ENCODE measurements around the gene TMX4.
A peak's percentile ranks its signal among the peaks of the same experiment; 100 is the strongest.

Gene TMX4, protein sequence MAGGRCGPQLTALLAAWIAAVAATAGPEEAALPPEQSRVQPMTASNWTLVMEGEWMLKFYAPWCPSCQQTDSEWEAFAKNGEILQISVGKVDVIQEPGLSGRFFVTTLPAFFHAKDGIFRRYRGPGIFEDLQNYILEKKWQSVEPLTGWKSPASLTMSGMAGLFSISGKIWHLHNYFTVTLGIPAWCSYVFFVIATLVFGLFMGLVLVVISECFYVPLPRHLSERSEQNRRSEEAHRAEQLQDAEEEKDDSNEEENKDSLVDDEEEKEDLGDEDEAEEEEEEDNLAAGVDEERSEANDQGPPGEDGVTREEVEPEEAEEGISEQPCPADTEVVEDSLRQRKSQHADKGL

DNA sequence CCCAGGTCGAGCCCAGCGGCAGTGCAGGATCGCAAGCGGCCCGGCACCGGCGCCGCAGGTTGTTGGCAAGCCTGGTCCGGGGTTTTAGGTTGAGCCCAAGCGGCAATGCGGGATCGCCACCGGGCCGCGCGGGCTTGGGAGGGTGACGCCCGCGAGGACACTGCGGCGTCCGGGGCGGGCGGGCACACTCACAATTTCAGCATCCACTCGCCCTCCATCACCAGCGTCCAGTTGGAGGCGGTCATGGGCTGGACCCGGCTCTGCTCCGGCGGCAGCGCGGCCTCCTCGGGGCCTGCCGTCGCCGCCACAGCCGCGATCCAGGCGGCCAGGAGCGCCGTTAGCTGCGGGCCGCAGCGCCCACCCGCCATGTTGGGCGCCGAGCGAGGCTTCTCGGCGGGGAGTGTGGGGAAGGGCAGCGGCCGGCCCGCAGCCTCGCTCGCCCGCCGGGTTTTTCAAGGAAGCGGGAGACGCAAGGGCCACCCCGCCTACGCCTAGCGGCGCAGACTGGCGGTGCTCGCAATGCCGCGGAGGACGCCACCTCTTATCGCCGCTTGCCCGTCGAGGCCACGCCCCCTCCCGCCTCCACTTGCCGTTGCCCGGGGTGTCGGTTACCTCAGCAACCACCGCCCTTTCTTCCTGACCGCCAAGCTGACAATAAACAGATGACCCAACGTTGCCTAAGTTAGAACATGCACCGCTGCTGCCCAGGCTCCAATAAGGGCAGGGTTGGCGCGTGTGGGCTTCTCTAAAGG, at the start of gene TMX4:
Gene TMX4 (minus strand): TSS at position 516 of the 752 bp plus-strand sequence. CDS start 148 bp downstream, at position 368.
- Histone ChIP-seq H3K4me3 (ENCODE audit: low read length) (peak within 1 kb of the TSS; percentile 86), H3K9ac (ENCODE audit: low read length) (peak within 1 kb of the TSS; percentile 84), H3K36me3 (ENCODE audit: control insufficient read depth, insufficient read depth, low read length) (no peaks in the 10 kb centered on the region), H3K27me3 (ENCODE audit: control insufficient read depth, insufficient read depth, low read length) (no peaks in the 10 kb centered on the region), H3K4me1 (ENCODE audit: control insufficient read depth, insufficient read depth, low read length) (peaks cover 6% of the 10 kb centered on the region), H3K9me3 (ENCODE audit: control insufficient read depth, low read length) (no peaks in the 10 kb centered on the region)

DNA sequence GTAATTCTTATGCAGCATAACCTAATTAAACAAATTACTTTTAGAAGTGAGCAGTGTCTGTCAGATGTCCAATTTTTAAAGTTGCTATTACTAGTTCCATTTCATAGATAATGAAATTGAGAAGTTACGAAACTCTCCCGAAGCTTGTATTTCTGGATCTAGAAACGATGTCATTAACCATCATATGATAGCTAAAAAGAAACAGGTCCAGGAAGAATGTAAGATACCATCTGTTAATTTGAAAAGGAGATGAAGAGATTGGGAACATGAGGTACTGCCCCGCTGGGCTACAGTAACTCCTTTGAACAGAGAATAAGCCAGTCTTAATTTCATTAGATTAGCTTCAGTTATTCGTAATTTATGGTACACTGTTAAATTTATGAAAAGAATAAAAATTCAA, 47.5 kb upstream of the TMX4 start:
- no peaks in the 10 kb centered on the region for H3K27me3 ChIP-seq (ENCODE audit: control insufficient read depth, insufficient read depth, low read length)
- H3K9ac ChIP-seq (ENCODE audit: low read length): no peak overlapping the region
- H3K4me1 ChIP-seq (ENCODE audit: control insufficient read depth, insufficient read depth, low read length): no peaks in the 10 kb centered on the region
- H3K36me3 ChIP-seq (ENCODE audit: control insufficient read depth, insufficient read depth, low read length): no peaks in the 10 kb centered on the region
- no peak overlapping the region for H3K4me3 ChIP-seq (ENCODE audit: low read length)
- H3K9me3 ChIP-seq (ENCODE audit: control insufficient read depth, low read length): no peaks in the 10 kb centered on the region

DNA sequence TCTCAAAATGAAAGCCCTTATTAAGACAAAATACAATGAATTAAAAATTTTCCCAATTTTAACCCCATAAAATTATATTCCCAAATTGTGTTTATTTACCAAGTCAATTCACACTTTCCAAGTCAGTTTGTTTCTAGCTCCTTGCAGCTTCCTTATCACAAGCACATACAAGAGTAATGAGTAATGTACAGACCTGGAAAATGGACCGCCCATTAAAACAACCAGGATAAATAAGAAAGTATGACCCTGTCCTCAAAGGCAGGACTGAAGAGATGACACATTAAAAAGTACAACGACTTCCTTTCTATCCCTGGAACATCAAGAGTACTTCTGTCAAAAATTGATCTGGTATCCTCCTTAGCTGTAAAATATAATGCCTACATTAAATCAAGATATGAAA, 47.1 kb upstream of the TMX4 start:
- Histone ChIP-seq H3K9me3 (ENCODE audit: control insufficient read depth, low read length) (no peaks in the 10 kb centered on the region), H3K36me3 (ENCODE audit: control insufficient read depth, insufficient read depth, low read length) (no peaks in the 10 kb centered on the region), H3K4me1 (ENCODE audit: control insufficient read depth, insufficient read depth, low read length) (no peaks in the 10 kb centered on the region), H3K4me3 (ENCODE audit: low read length) (no peak overlapping the region), H3K9ac (ENCODE audit: low read length) (no peak overlapping the region), H3K27me3 (ENCODE audit: control insufficient read depth, insufficient read depth, low read length) (no peaks in the 10 kb centered on the region)

DNA sequence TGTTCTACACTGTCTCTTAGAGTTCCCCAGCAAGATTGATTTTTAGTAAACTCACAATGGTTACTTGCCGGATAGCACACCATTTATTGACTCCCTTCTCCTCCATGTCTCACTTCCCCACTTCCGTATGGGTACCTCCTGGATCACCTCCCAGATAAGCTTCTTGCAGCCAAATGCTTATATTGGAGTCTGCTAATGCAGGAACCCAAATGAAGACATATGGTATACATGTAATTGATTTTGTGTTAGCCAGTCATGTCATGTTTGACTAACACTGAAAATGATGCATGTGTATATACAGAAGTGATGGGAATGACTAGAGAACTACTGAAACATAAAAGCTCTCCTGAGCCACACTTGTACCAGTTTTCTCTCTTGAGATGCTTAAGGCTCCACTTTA, 46.1 kb upstream of the TMX4 start:
- no peaks in the 10 kb centered on the region for H3K27me3 ChIP-seq (ENCODE audit: control insufficient read depth, insufficient read depth, low read length)
- H3K36me3 ChIP-seq (ENCODE audit: control insufficient read depth, insufficient read depth, low read length): no peaks in the 10 kb centered on the region
- H3K4me1 ChIP-seq (ENCODE audit: control insufficient read depth, insufficient read depth, low read length): no peaks in the 10 kb centered on the region
- no peaks in the 10 kb centered on the region for H3K9me3 ChIP-seq (ENCODE audit: control insufficient read depth, low read length)
- H3K4me3 ChIP-seq (ENCODE audit: low read length): no peak overlapping the region
- no peak overlapping the region for H3K9ac ChIP-seq (ENCODE audit: low read length)

DNA sequence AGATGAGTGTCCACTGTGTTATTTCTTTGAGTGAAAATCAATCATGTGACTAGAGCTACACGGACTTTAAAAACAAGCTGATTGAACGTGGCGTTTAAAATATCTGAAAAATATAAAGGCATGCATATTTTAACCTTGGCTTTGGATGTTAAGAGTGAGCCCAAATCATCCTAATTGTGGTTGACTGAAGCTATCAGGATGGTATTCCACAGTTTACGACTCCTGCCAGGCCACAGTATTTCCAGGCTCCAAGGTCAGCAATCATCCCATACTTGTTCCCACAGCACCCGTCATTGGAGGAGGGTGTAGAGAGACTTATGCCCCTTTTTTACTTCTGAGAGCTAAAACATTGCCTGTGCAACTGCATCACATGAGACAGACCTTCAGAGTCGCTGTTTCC, 43.2 kb upstream of the TMX4 start:
- Histone ChIP-seq H3K4me3 (ENCODE audit: low read length) (no peak overlapping the region), H3K4me1 (ENCODE audit: control insufficient read depth, insufficient read depth, low read length) (no peaks in the 10 kb centered on the region)

DNA sequence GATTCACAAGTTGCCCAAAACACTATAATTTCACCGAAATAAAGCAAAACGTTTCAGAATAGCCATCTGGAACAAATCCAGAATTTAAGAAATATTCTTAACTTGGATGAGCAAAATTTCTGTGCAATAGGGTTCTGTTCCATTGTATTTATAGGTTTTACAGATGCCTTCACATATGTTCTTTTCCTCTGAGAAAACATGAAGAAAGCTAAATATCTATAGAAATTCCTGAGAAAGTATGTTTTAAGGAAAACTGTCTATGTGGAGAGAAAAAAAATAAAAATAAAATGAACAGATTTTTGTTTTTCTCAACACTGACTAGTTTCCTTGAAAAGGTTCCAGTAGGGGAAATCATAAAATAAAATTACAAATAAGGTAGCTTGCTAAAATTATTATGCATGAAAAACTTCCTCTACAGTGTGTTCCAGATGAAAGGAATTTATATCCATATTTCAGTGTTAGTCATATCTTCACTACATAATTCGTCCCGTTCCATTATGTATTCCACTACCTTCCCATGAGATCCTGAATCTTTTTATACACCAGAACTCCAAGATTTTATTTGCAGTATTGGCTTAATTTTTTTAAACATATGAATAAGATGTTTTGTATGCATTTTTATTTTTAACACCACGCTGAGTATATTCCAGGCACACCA, 42.4 kb upstream of the TMX4 start:
- Histone ChIP-seq H3K4me3 (ENCODE audit: low read length) (no peak overlapping the region), H3K4me1 (ENCODE audit: control insufficient read depth, insufficient read depth, low read length) (no peaks in the 10 kb centered on the region)

More for the DNA sequence above, 43.2 kb upstream of the TMX4 start:
- Histone ChIP-seq H3K27me3 (ENCODE audit: control insufficient read depth, insufficient read depth, low read length) (no peaks in the 10 kb centered on the region), H3K9me3 (ENCODE audit: control insufficient read depth, low read length) (no peaks in the 10 kb centered on the region), H3K36me3 (ENCODE audit: control insufficient read depth, insufficient read depth, low read length) (no peaks in the 10 kb centered on the region), H3K9ac (ENCODE audit: low read length) (no peak overlapping the region)

GRCh38 chr20:8060977-8061376, 41.4 kb upstream of the TMX4 start:
- H3K27me3 ChIP-seq (ENCODE audit: control insufficient read depth, insufficient read depth, low read length): no peaks in the 10 kb centered on the region
- no peak overlapping the region for H3K9ac ChIP-seq (ENCODE audit: low read length)
- no peaks in the 10 kb centered on the region for H3K9me3 ChIP-seq (ENCODE audit: control insufficient read depth, low read length)
- H3K4me1 ChIP-seq (ENCODE audit: control insufficient read depth, insufficient read depth, low read length): no peaks in the 10 kb centered on the region
- no peaks in the 10 kb centered on the region for H3K36me3 ChIP-seq (ENCODE audit: control insufficient read depth, insufficient read depth, low read length)
- no peak overlapping the region for H3K4me3 ChIP-seq (ENCODE audit: low read length)

More for the DNA sequence above, 42.4 kb upstream of the TMX4 start:
- Histone ChIP-seq H3K36me3 (ENCODE audit: control insufficient read depth, insufficient read depth, low read length) (no peaks in the 10 kb centered on the region), H3K9me3 (ENCODE audit: control insufficient read depth, low read length) (no peaks in the 10 kb centered on the region), H3K27me3 (ENCODE audit: control insufficient read depth, insufficient read depth, low read length) (no peaks in the 10 kb centered on the region), H3K9ac (ENCODE audit: low read length) (no peak overlapping the region)

- Histone ChIP-seq H3K36me3 (ENCODE audit: control insufficient read depth, insufficient read depth, low read length) (no peaks in the 10 kb centered on the region), H3K4me3 (ENCODE audit: low read length) (no peak overlapping the region), H3K4me1 (ENCODE audit: control insufficient read depth, insufficient read depth, low read length) (no peaks in the 10 kb centered on the region), H3K27me3 (ENCODE audit: control insufficient read depth, insufficient read depth, low read length) (no peaks in the 10 kb centered on the region), H3K9ac (ENCODE audit: low read length) (no peak overlapping the region), H3K9me3 (ENCODE audit: control insufficient read depth, low read length) (no peaks in the 10 kb centered on the region)
These were observed 38.3 kb upstream of the TMX4 start for GRCh38 chr20:8057871-8058270.

DNA sequence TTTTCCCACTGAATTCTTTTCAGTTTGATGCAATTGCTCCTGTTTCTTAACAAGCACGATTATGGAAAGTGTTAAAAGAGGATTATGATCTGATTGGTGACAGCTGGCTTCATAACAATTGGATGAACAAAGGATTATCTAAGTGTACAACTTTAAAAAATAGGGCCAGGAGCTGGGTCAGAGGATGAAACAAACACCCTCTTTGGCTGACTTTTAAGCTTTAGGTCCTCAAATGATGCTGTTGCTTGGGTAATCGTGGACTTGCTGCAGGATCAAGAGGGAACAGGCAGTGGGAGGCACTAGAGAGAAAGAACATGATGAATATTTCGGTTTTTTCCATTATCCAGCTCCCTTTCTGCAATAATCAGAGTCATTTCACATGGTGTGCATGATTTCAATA, 35.5 kb upstream of the TMX4 start:
- no peaks in the 10 kb centered on the region for H3K36me3 ChIP-seq (ENCODE audit: control insufficient read depth, insufficient read depth, low read length)
- no peaks in the 10 kb centered on the region for H3K9me3 ChIP-seq (ENCODE audit: control insufficient read depth, low read length)
- H3K4me3 ChIP-seq (ENCODE audit: low read length): no peak overlapping the region
- H3K4me1 ChIP-seq (ENCODE audit: control insufficient read depth, insufficient read depth, low read length): no peaks in the 10 kb centered on the region
- no peaks in the 10 kb centered on the region for H3K27me3 ChIP-seq (ENCODE audit: control insufficient read depth, insufficient read depth, low read length)
- no peak overlapping the region for H3K9ac ChIP-seq (ENCODE audit: low read length)

GRCh38 chr20:8050157-8050837, 30.7 kb upstream of the TMX4 start:
- no peaks in the 10 kb centered on the region for H3K9me3 ChIP-seq (ENCODE audit: control insufficient read depth, low read length)
- no peak overlapping the region for H3K4me3 ChIP-seq (ENCODE audit: low read length)
- H3K27me3 ChIP-seq (ENCODE audit: control insufficient read depth, insufficient read depth, low read length): no peaks in the 10 kb centered on the region
- H3K4me1 ChIP-seq (ENCODE audit: control insufficient read depth, insufficient read depth, low read length): no peaks in the 10 kb centered on the region
- H3K36me3 ChIP-seq (ENCODE audit: control insufficient read depth, insufficient read depth, low read length): no peaks in the 10 kb centered on the region
- no peak overlapping the region for H3K9ac ChIP-seq (ENCODE audit: low read length)

DNA sequence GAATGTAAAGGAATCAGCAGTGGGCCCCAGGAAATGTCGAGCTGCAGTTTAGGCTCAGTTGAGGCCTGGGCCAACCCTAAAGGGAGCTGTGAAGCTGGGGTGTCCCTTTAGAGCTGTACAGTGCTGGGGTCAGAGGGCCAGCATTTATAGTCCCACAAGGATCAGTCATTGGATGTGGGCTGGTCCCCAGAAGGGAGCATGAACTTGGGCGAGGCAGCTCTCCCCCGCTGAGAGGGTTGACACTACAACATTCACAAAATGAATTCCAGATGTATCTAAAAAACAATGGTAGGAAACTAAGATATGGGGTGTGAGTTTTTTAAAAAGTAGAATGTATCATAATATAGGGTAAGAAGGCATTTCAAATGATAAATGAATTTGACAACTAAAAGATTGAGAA, 29.7 kb upstream of the TMX4 start:
- Histone ChIP-seq H3K4me1 (ENCODE audit: control insufficient read depth, insufficient read depth, low read length) (no peaks in the 10 kb centered on the region), H3K9ac (ENCODE audit: low read length) (no peak overlapping the region), H3K27me3 (ENCODE audit: control insufficient read depth, insufficient read depth, low read length) (no peaks in the 10 kb centered on the region), H3K36me3 (ENCODE audit: control insufficient read depth, insufficient read depth, low read length) (no peaks in the 10 kb centered on the region), H3K4me3 (ENCODE audit: low read length) (no peak overlapping the region), H3K9me3 (ENCODE audit: control insufficient read depth, low read length) (no peaks in the 10 kb centered on the region)

DNA sequence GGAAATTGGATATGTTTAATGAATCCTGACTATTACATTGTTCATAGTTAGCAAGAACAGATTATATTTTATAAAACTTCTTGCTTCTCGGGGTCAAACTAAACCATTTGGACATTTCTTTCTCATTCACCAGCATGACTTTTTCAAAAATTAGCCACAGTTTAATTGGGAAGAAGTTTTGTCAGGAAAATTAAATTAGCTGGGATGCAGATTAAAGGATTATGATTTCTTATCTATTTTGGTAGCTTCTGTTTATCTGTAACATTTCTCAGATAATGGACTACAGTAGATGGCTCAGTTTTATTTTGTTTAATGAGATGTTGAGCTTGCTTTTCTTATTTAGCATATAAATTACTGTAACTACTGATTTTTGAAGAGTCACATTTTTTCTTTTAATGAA, 26.4 kb upstream of the TMX4 start:
- H3K27me3 ChIP-seq (ENCODE audit: control insufficient read depth, insufficient read depth, low read length): no peaks in the 10 kb centered on the region
- no peak overlapping the region for H3K4me3 ChIP-seq (ENCODE audit: low read length)
- H3K4me1 ChIP-seq (ENCODE audit: control insufficient read depth, insufficient read depth, low read length): no peaks in the 10 kb centered on the region
- no peak overlapping the region for H3K9ac ChIP-seq (ENCODE audit: low read length)
- H3K36me3 ChIP-seq (ENCODE audit: control insufficient read depth, insufficient read depth, low read length): no peaks in the 10 kb centered on the region
- H3K9me3 ChIP-seq (ENCODE audit: control insufficient read depth, low read length): no peaks in the 10 kb centered on the region

All from mucosa of stomach (tissue), 1 donor.